Ishikawa (cell line): Measurements from ENCODE around the gene GPR61.

Source experiments
- CREB1 ChIP-seq: IDR thresholded peaks from 2 replicates; pipeline ENCODE4 v1.6.1; 2012; ENCODE audit warnings: low read depth
- EP300 ChIP-seq: IDR thresholded peaks from 2 replicates; pipeline ENCODE4 v1.6.1; 2012; ENCODE audit warnings: borderline replicate concordance
- FOXM1 ChIP-seq: IDR thresholded peaks from 2 replicates; pipeline ENCODE4 v1.6.1; 2012; ENCODE audit warnings: low read depth, borderline replicate concordance
- MAX ChIP-seq: IDR thresholded peaks from 2 replicates; pipeline ENCODE4 v1.6.1; 2012
- NFIC ChIP-seq: IDR thresholded peaks from 2 replicates; pipeline ENCODE4 v1.6.1; 2012
- RAD21 ChIP-seq: IDR thresholded peaks from 2 replicates; pipeline ENCODE4 v1.6.1; 2012; ENCODE audit warnings: low read depth
- TAF1 ChIP-seq: IDR thresholded peaks from 2 replicates; pipeline ENCODE4 v1.6.1; 2012; ENCODE audit warnings: low read depth, mild to moderate bottlenecking
- YY1 ChIP-seq: IDR thresholded peaks from 2 replicates; pipeline ENCODE4 v1.6.1; 2012; ENCODE audit warnings: low read depth
- ZBTB7A ChIP-seq: IDR thresholded peaks from 2 replicates; pipeline ENCODE4 v1.6.1; 2012; ENCODE audit warnings: low read depth
- TF ChIP-seq, protein P1 (sequence below): IDR thresholded peaks from 2 replicates; pipeline ENCODE4 v1.6.1; 2012
- TF ChIP-seq, protein P2 (sequence below): IDR thresholded peaks from 2 replicates; pipeline ENCODE4 v1.6.1; 2012; ENCODE audit warnings: low read depth, mild to moderate bottlenecking

GRCh38 chr1:109573785-109574184, 34.1 kb downstream of the GPR61 start:
- TF ChIP-seq NFIC: no peak
- no peak for TF ChIP-seq ZBTB7A
- no peak for TF ChIP-seq MAX
- TF ChIP-seq CREB1: no peak
- TF ChIP-seq YY1: no peak
- TF ChIP-seq, protein P1, sequence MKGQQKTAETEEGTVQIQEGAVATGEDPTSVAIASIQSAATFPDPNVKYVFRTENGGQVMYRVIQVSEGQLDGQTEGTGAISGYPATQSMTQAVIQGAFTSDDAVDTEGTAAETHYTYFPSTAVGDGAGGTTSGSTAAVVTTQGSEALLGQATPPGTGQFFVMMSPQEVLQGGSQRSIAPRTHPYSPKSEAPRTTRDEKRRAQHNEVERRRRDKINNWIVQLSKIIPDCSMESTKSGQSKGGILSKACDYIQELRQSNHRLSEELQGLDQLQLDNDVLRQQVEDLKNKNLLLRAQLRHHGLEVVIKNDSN: no peak
- no peak for TF ChIP-seq TAF1
- no peak for TF ChIP-seq FOXM1
- TF ChIP-seq EP300: no peak
- TF ChIP-seq, protein P2, sequence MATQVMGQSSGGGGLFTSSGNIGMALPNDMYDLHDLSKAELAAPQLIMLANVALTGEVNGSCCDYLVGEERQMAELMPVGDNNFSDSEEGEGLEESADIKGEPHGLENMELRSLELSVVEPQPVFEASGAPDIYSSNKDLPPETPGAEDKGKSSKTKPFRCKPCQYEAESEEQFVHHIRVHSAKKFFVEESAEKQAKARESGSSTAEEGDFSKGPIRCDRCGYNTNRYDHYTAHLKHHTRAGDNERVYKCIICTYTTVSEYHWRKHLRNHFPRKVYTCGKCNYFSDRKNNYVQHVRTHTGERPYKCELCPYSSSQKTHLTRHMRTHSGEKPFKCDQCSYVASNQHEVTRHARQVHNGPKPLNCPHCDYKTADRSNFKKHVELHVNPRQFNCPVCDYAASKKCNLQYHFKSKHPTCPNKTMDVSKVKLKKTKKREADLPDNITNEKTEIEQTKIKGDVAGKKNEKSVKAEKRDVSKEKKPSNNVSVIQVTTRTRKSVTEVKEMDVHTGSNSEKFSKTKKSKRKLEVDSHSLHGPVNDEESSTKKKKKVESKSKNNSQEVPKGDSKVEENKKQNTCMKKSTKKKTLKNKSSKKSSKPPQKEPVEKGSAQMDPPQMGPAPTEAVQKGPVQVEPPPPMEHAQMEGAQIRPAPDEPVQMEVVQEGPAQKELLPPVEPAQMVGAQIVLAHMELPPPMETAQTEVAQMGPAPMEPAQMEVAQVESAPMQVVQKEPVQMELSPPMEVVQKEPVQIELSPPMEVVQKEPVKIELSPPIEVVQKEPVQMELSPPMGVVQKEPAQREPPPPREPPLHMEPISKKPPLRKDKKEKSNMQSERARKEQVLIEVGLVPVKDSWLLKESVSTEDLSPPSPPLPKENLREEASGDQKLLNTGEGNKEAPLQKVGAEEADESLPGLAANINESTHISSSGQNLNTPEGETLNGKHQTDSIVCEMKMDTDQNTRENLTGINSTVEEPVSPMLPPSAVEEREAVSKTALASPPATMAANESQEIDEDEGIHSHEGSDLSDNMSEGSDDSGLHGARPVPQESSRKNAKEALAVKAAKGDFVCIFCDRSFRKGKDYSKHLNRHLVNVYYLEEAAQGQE: no peak
- TF ChIP-seq RAD21: no peak
